GM12878 (cell line): Measurements from ENCODE around the gene MYT1. TPM values are rescaled to one million over a fixed set of nuclear protein-coding genes. Genes with fewer than 3 reads are reported as not detected.

Experiments used
- ATAC-seq: fragments of 200-7000 bp; cut with Tn5 transposase; 3 replicates; pipeline ENCODE4 v1.9.1; 2020; ENCODE audit warnings: mild to moderate bottlenecking, moderate library complexity
- BruUV-seq: library from RNA; stranded (reverse); fragments of 400-500 nt; replicated peaks from 2 replicates; lab custom pipeline; 2021; lab: Mats Ljungman, UMichigan
- CTCF ChIA-PET: fragments of 300-600 bp; sonication (Branson Sonifier 250); formaldehyde crosslinking; extraction: SDS; loops from one replicate; lab custom pipeline; 2021; ENCODE audit warnings: inconsistent platforms; lab: Yijun Ruan, JAX
- POLR2A ChIA-PET: fragments of 350-600 bp; formaldehyde crosslinking; extraction: SDS; loops from one replicate; lab custom pipeline; 2021; ENCODE audit warnings: inconsistent platforms; lab: Charles Lee
- RAD21 ChIA-PET: fragments of 300-600 bp; sonication (Branson Sonifier 250); formaldehyde crosslinking; loops from one replicate; lab custom pipeline; 2023; ENCODE audit warnings: antibody characterized with exemption; ENCODE audit not compliant: unreplicated experiment; lab: Charles Lee
- SMC1A ChIA-PET: fragments of 300-600 bp; sonication (Branson Sonifier 250); formaldehyde crosslinking; loops from one replicate; lab custom pipeline; 2023; ENCODE audit not compliant: unreplicated experiment, uncharacterized antibody; lab: Charles Lee
- DNase-seq: peaks from one replicate; pipeline ENCODE4 v3.0.0-alpha.2; 2011; ENCODE audit warnings: low read depth, low spot score
- FAIRE-seq: peaks from 3 replicates; lab custom pipeline; 2011; peaks lifted over from hg19 to GRCh38; lab: Jason Lieb, UNC
- H2AFZ ChIP-seq: 2 replicates; pipeline ENCODE4 v1.6.0; 2011; ENCODE audit warnings: low read depth, low read length, control low read depth; ENCODE audit not compliant: control insufficient read depth
- H3K27ac ChIP-seq: 2 replicates; pipeline ENCODE4 v1.5.1; 2011; ENCODE audit warnings: control low read depth; ENCODE audit not compliant: control insufficient read depth, insufficient read depth
- H3K27me3 ChIP-seq, 2 experiments: replicated peaks in 1 of 2; 2 replicates each; pipeline versions ENCODE4 v1.6.0 to v1.6.1; 2011; ENCODE audit warnings: low read length in 1 of 2; ENCODE audit not compliant: control insufficient read depth in 2 of 2, insufficient read depth in 2 of 2
- H3K36me3 ChIP-seq, 2 experiments: 2 replicates each; pipeline ENCODE4 v1.5.1; 2011; ENCODE audit warnings: low read length in 1 of 2; ENCODE audit not compliant: control insufficient read depth in 2 of 2, insufficient read depth in 2 of 2
- H3K4me1 ChIP-seq: 2 replicates; pipeline ENCODE4 v1.6.1; 2011; ENCODE audit warnings: mild to moderate bottlenecking, low read length, moderate library complexity, mixed read lengths; ENCODE audit not compliant: control insufficient read depth, insufficient read depth
- H3K4me2 ChIP-seq: 2 replicates; pipeline ENCODE4 v1.6.0; 2011; ENCODE audit warnings: control low read depth; ENCODE audit not compliant: control insufficient read depth, insufficient read depth
- H3K4me3 ChIP-seq: fragments of 200-600 bp; sonication (generic); 2 replicates; pipeline ENCODE4 v1.5.1; 2016
- H3K79me2 ChIP-seq: 2 replicates; pipeline ENCODE4 v1.6.0; 2011; ENCODE audit warnings: low read length; ENCODE audit not compliant: control insufficient read depth, insufficient read depth
- H3K9ac ChIP-seq: 2 replicates; pipeline ENCODE4 v1.8.0; 2011; ENCODE audit warnings: low read length, control low read depth, mixed read lengths; ENCODE audit not compliant: control insufficient read depth, insufficient read depth
- H3K9me3 ChIP-seq: replicated peaks from 3 replicates; pipeline ENCODE4 v1.5.1; 2011; ENCODE audit warnings: mild to moderate bottlenecking, low read length; ENCODE audit not compliant: control insufficient read depth, insufficient read depth
- H4K20me1 ChIP-seq: 2 replicates; pipeline ENCODE4 v1.6.0; 2011; ENCODE audit not compliant: control insufficient read depth, insufficient read depth
- BCL11A ChIP-seq: IDR thresholded peaks from 2 replicates; pipeline ENCODE4 v1.6.1; 2011; ENCODE audit warnings: low read depth, low read length
- BRCA1 ChIP-seq: IDR thresholded peaks from 2 replicates; pipeline ENCODE4 v1.6.1; 2011; ENCODE audit warnings: low read depth, low read length, improper control_type of control experiment
- CBX5 ChIP-seq: sonication (generic); IDR thresholded peaks from 2 replicates; pipeline ENCODE4 v1.6.1; 2016; ENCODE audit warnings: low read depth, moderate library complexity, mild to moderate bottlenecking, inconsistent platforms
- CHD2 ChIP-seq: IDR thresholded peaks from 2 replicates; pipeline ENCODE4 v1.6.1; 2011; ENCODE audit warnings: low read depth, low read length, improper control_type of control experiment, borderline replicate concordance
- ESRRA ChIP-seq: IDR thresholded peaks from 2 replicates; pipeline ENCODE4 v1.6.1; 2012; ENCODE audit warnings: mild to moderate bottlenecking, low read length, improper control_type of control experiment
- HDAC6 ChIP-seq: fragments of 200-600 bp; sonication (generic); IDR thresholded peaks from one replicate; pipeline ENCODE4 v1.8.0; 2017; ENCODE audit warnings: antibody characterized with exemption; ENCODE audit not compliant: unreplicated experiment
- MTA2 ChIP-seq: fragments of 450-650 bp; IDR thresholded peaks from 2 replicates; pipeline ENCODE4 v1.6.1; 2016; ENCODE audit warnings: low read depth, mild to moderate bottlenecking, moderate library complexity
- NFXL1 ChIP-seq: fragments of 450-650 bp; IDR thresholded peaks from 2 replicates; pipeline ENCODE4 v1.6.1; 2017; ENCODE audit warnings: antibody characterized with exemption, mild to moderate bottlenecking, borderline replicate concordance
- POLR2AphosphoS2 ChIP-seq: IDR thresholded peaks from 2 replicates; pipeline ENCODE4 v1.6.1; 2011; ENCODE audit warnings: low read depth, mild to moderate bottlenecking, low read length, improper control_type of control experiment, moderate library complexity
- RELA ChIP-seq: fragments of 450-650 bp; IDR thresholded peaks from 2 replicates; pipeline ENCODE4 v1.8.0; 2014; ENCODE audit warnings: borderline replicate concordance; ENCODE audit not compliant: partially characterized antibody
- SP1 ChIP-seq: IDR thresholded peaks from one replicate; pipeline ENCODE4 v1.6.1; 2011; ENCODE audit warnings: low read depth, low read length
- ZNF217 ChIP-seq: fragments of 450-650 bp; IDR thresholded peaks from 2 replicates; pipeline ENCODE4 v1.6.1; 2017; ENCODE audit warnings: antibody characterized with exemption, mild to moderate bottlenecking
- WGBS: methylation state at CpG from one replicate; pipeline ENCODE4 v1.1.6; 2016; ENCODE audit warnings: low lambda C conversion rate; ENCODE audit not compliant: insufficient replicate concordance, insufficient coverage; ENCODE audit errors: missing lambda C conversion rate; 5-methylcytosine and 5-hydroxymethylcytosine counted together
- in situ Hi-C: fragments of 300-500 bp; cut with MboI; formaldehyde crosslinking; loops from 9 replicates; pipeline ENCODE4 v1.14.3; 2018; ENCODE audit warnings: mixed read lengths
- intact Hi-C: fragments of 100-400 bp; cut with micrococcal nuclease; formaldehyde crosslinking; loops from one replicate; pipeline ENCODE4 v1.14.2; 2022; ENCODE audit not compliant: unreplicated experiment
- polyA plus RNA-seq, 11 experiments: library from polyadenylated mRNA; depleted of rRNA in 4 of 11; unstranded in 6 of 11; stranded (reverse) in 5 of 11; fragments of >200 nt; fragmentation: Nextera tagmentation in 4 of 11; fragmentation: Illumina TruSeq in 1 of 11; extraction: Ambion mirVana in 4 of 11; extraction: Trizol in 1 of 11; gene quantifications; 1 replicate in 1 of 11; 2 replicates in 10 of 11; pipeline versions ENCODE4 v1.2.1 to v1.2.3, GENCODE V29; 2011 to 2016; ENCODE audit warnings: inconsistent platforms in 2 of 11, missing spikeins in 2 of 11, low read depth in 1 of 11
- total RNA-seq, 4 experiments: library from RNA; depleted of rRNA in 3 of 4; stranded (reverse); fragments of >200 nt in 3 of 4; fragmentation: Illumina TruSeq in 1 of 4; extraction: Trizol in 1 of 4; gene quantifications; 2 replicates each; pipeline versions ENCODE4 v1.2.1 to v1.2.3, GENCODE V29; 2013 to 2021

MYT1 gene
- total and polyA plus RNA-seq, 10 of the 15 experiments (the other 5 are each of a cell fraction or from before 2014, with no cell fraction given), result 0.01 to 0.10 TPM; not detected in 8

DNA sequence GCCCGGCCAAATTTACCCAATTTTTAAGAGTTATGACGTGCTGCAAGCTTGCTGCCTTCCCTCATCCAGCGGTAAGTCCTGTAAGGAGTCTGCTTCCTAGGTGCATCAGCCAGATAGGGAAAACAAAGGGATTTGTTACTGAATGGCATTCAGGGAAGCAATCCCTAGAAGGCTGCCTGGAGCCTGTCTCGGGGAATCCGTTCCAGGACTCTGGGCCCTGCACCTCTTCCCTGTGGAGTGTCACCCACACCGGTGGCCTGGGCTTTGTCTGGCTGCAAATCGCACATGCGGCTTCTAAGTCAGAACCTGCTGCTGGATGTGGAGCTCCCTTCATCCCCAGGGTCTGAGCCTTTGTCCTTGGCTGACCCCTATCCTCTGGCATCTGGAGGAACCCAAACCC, 7.0 kb downstream of the MYT1 start:
- WGBS, result 31% methylated on average over 8 of the region's 8 CpGs
- no peaks in the 10 kb centered on the region for H3K4me1 ChIP-seq
- no TSS peak for BruUV-seq
- TF ChIP-seq MTA2, result no peak
- no peak for TF ChIP-seq ESRRA
- no peak for TF ChIP-seq HDAC6
- TF ChIP-seq POLR2AphosphoS2, result no peak
- no peak for TF ChIP-seq ZNF217
- no peak for TF ChIP-seq BCL11A
- TF ChIP-seq CBX5, result no peak
- no peak for TF ChIP-seq RELA
- no peak for TF ChIP-seq SP1
- TF ChIP-seq NFXL1, result no peak
- no peak for TF ChIP-seq BRCA1
- no peak for TF ChIP-seq CHD2
- H3K27ac ChIP-seq, result no peak overlapping the region
- in situ Hi-C loops (no loop called here), intact Hi-C loops (no loop called here)
- no peaks in the 10 kb centered on the region for H3K36me3 ChIP-seq
- no peak overlapping the region for H3K9ac ChIP-seq
- ATAC-seq (no peak), DNase-seq (no peak), FAIRE-seq (no peak)
- no peaks in the 10 kb centered on the region for H3K9me3 ChIP-seq
- H3K4me2 ChIP-seq, result no peak overlapping the region
- H3K79me2 ChIP-seq, result no peaks in the 10 kb centered on the region
- ChIA-PET CTCF (no interaction called here), SMC1A (no interaction called here), RAD21 (no interaction called here), POLR2A (no interaction called here)
- H3K27me3 ChIP-seq, result no peaks in the 10 kb centered on the region; a peak in 2 of 4 replicates
- H3K4me3 ChIP-seq, result no peak overlapping the region
- H2AFZ ChIP-seq, result no peak overlapping the region
- no peaks in the 10 kb centered on the region for H4K20me1 ChIP-seq
